CD4-positive, alpha-beta T cell treated with Interleukin-15 for 1 hour (primary cell): ENCODE data around the gene ZNF45.
"Not testable (repeated sequence)": the region's sequence is repeated elsewhere in the genome, so short reads cannot be mapped to it uniquely, and the experiment has no call there.

Experiments
- DNase-seq: peaks from one replicate; pipeline ENCODE4 v3.0.0-alpha.2; 2020

Gene ZNF45

DNA sequence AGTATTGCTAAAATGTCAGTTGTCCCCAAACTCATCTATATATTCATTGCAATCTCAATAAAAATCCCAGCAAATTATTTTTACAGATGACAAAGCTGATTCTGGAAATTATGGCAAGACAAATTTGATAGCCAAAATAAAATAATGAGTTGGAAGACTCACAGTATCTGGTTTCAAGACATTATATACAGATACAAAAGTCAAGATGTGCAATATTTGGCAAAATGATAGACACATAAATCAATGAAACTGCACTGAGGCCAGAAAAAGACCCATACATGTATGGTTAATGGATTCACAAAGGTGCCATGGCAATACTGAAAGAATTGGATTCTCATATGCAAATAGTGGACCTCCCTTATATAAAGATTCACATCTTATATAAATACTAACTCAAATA, 24.2 kb downstream of the ZNF45 start:
- no peak for DNase-seq

GRCh38 chr19:43908659-43909058, 26.4 kb downstream of the ZNF45 start:
- no peak for DNase-seq

- no peak for DNase-seq
These were observed 28.3 kb downstream of the ZNF45 start for GRCh38 chr19:43906774-43907173.

DNA sequence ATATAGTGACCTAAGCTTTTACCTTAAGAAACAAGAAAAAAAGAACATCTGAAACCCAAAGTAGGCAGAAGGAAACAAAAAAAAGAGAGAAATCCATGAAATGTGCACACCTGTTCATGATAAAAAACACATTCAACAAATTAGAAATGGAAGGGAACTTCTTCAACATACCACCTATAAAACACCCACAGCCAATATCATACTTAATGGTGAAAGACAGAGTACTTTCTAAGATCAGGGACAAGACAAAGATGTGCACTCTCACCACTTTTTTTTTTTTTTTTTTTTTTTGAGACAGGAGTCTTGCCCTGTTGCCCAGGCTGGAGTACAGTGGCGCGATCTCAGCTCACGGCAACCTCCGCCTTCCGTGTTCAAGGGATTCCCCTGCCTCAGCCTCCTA, 29.2 kb downstream of the ZNF45 start:
- DNase-seq, result no peak

DNA sequence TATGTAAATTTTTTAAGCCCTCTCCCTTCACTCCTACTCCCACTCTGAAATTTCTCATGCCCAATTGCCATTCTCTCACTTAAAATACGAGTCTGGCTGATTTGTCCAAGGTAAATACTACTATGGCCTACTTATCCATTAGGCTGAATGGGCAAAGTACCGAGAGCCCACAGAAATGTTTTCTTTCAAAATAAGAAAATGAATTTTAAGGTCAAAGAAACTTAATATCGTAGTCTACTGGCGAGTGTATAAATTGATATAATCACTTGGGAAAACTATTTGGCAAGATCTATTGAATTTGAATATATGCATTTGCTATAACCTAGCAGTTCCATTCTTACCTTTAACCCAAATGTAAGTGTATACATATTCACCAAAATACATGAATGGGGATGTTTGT, 32.7 kb downstream of the ZNF45 start:
- no peak for DNase-seq

DNA sequence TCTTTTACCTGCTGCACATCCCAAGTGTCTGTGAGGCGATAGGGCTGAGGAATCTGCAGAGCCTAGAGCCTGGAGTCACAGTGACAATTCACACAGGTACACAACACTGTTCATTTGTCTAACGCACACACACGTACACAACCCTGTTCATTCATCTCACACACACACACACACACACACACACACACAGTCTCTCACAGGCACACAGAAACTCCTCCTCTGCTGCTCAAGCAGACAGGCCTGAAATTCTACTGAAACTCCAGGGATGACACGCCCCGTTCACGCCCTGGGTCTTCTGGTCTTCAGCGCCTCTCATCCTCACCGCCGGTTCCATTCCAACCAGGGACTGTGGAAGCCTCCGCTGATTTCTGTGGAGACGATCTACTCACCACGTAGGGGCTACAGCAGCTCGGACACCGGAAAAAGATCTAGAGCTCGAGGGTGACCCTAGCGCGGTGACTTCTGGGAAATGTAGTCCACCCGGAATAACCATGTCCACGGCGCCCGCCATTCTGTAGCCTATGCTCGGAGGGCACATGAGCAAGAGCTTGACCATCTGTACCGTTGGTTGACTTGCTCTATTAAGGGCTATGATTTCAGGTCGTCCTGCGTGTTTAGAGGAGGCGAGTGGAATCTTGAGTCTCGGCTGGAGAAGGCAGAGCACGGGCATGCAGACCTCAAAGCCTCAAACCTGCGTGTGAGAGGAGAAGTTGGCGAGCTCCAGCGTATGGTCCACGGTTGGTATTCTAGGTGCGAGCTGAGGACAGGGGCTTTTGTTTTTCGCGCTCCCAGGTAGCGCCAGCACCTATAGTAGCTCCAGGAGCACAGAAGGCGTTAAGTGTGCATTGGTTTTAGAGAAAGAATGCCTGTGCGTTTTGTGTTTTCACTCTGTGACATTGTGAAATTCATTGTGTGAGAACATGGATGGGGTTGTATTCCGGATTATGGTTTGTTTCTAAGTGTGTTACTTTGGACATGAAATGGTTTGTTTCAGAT, 33.4 kb downstream of the ZNF45 start:
- DNase-seq, result peak; percentile 60

- no peak for DNase-seq
These were observed 39.3 kb downstream of the ZNF45 start for GRCh38 chr19:43895727-43896308.

DNA sequence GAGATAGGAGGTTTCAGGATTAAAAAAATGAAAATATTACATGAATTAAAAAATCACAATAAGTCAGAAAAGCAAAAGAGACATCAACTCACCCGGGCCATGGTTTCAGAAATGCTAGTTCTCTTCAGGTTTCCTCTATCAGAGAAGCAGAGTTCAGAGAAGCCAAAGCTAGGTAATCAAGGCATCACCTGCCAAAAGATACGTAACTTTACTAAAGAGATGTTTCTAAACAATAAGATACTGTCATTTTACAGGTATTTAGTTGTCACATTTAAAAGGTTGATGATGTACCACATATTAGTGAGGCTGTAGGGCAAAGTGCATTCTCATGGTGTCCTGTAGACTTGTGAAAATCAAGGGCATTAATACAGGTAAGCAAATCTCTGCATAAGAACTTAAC, 51.2 kb downstream of the ZNF45 start, which contains the start of gene ZNF404:
ZNF404 (minus strand) TSS at position 101 of the 400 bp plus-strand sequence.
- no peak for DNase-seq

- DNase-seq, result no peak
These were observed 54.6 kb downstream of the ZNF45 start for GRCh38 chr19:43880483-43880882.

- no peak for DNase-seq
These were observed 62.3 kb downstream of the ZNF45 start for GRCh38 chr19:43872547-43873336.

DNA sequence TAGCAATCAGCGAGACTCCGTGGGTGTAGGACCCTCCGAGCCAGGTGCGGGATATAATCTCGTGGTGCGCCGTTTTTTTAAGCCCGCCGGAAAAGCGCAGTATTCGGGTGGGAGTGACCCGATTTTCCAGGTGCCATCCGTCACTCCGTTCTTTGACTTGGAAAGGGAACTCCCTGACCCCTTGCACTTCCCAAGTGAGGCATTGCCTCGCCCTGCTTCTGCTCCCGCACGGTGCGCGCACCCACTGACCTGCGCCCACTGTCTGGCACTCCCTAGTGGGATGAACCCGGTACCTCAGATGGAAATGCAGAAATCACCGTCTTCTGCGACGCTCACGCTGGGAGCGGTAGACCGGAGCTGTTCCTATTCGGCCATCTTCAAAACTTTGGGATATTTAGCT, 68.2 kb downstream of the ZNF45 start:
- not testable (repeated sequence) for DNase-seq
